Measurements from ENCODE around the gene LRG1. TPM values are rescaled to one million over a fixed set of nuclear protein-coding genes. Genes with fewer than 3 reads are reported as not detected.
"Not testable (repeated sequence)": the region's sequence is repeated elsewhere in the genome, so short reads cannot be mapped to it uniquely, and the experiment has no call there.

LRG1 gene
- polyA plus RNA-seq, 12 donors: 0.21 to 0.91 (median 0.57) TPM; not detected in 2

DNA sequence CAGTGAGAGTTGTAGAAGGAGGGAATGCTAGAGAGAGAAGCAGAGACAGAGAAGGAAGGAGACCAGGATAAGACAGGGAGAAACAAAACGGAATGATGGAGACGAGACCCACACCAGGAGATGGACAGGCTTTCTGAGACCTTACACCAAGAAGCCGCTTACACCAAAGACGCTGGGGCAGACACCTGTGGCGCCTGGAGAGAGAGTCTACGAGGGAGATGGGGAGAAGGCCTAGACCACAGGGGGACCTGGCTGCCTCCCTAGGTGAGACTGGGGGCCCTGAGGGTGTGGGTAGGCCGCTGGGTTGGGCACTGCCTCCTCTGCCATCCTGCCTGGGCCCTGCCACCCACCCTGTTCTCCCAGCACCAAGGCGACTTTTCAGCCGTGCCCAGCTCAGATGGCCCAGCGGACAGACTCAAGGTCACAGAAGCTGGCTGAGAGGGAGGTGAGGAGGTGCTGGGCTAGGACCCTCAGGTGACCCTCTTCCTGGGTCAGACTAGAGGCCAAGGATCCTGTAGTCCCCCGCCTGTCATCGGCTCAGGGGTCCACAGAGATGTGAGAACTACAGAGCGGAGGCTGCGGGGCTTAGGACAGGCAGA, 9.8 kb downstream of the LRG1 start:
- DNase-seq: no peak

- DNase-seq: no peak
Observed at GRCh38 chr19:4528843-4529242, 11.0 kb downstream of the LRG1 start.

DNA sequence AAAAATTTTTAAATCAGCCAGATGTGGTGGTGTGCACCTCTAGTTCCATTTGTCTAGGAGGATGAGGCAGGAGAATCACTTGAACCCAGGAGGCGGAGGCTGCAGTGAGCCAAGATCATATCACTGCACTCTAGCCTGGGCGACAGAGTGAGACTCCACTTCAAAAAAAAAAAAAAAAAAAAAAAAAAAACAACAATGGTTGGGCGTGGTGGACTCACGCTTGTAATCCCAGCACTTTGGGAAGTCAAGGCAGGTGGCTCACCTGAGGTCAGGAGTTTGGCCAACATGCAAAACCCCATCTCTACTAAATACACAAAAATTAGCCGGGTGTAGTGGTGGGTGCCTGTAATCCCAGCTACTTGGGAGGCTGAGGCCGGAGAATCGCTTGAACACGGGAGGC, 12.5 kb downstream of the LRG1 start:
- not testable (repeated sequence) for DNase-seq

GRCh38 chr19:4525563-4526002, 14.3 kb downstream of the LRG1 start:
- DNase-seq: no peak

GRCh38 chr19:4524808-4525562, 14.9 kb downstream of the LRG1 start:
- DNase-seq: peak; percentile 38

DNA sequence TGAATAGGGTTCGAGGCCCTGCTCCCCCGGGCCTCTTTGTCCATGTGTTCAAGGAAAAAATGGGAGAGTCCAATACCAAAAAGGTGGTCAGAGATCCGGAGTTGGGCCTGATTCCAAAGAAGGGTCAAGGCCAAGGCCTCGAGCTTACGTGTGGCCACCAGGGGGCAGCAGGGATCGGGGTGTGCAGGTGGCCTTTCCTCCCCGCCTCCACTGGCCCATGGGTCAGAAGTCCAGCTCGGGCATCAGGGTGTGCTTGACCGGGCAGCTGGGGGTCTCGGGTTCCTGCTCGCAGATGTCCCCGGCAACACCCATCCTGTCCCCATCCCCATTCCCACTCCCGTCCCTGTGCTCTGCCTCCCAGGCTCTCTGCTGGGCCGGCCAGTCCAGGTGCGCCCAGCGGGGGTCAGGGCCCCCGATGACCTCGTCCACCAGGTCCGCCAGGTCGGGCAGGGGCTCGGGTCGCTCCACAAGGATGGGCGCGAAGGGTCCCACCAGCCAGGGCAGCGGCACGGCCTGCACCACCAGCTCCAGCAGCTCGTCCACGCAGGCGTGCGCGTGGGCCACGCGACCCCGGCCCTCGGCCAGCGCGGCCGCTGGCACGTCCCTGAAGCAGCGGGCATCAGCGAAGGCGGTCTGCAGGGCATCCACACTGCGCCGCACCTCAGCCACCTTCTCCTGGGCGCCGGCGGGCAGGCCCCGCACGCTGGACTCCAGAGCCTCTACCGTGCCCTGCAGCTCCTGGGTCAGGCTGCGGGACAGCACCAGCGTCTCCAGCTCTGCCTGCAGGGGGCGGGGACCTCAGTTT, 16.3 kb downstream of the LRG1 start:
- DNase-seq: no peak

DNA sequence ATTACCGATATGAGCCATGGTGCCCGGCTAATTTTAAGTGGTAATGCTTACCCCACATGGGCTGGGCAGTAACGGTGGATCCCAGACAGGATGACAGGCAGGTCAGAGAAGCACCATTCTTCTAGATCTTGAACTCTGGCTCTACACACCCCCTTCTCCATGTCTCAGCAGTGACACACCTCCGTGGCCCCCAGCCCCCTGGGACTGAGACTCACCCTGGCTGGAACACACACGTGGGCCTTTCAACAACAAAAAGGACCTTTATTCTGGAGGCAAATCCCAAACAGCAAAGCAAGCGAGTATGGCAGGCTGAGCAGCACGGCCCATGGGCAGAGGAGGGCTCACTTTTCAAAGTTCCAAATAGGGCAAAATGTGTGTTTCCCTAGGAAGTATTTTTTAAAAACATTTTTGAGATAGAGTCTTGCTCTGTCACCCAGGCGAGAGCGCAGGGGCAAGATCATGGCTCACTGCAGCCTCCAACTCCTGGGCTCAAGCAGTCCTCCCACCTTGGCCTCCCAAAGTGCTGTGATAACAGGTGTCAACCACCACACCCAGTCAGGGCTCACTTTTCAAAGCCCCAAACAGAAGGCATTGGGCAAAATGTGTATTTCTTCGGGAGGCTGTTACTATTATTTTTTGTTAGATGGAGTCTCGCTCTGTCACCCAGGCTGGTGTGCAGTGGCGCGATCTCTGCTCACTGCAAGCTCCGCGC, 17.4 kb downstream of the LRG1 start:
- no peak for DNase-seq

GRCh38 chr19:4521888-4522242, 18.0 kb downstream of the LRG1 start:
- DNase-seq: no peak

- no peak for DNase-seq
Observed at GRCh38 chr19:4521170-4521887, 18.5 kb downstream of the LRG1 start.

- no peak for DNase-seq
Observed at GRCh38 chr19:4519521-4520277, 20.1 kb downstream of the LRG1 start.

DNA sequence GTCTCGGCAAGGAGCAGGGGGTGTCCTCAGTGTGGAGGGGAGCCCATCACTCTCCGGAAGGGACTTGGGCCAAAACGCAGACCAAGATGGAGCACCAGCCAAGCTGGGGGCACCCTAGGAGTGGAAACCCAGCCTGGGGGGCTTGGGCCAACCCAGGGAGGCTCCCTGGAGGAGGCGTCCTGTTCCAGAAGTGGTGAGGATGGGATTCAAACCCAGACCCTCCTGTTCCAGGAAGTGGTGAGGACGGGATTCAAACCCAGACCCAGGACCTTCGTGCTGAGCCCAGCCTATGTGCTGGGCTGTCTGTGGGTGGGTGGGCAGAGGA, 20.7 kb downstream of the LRG1 start:
- DNase-seq: no peak

GRCh38 chr19:4518345-4519171, 21.3 kb downstream of the LRG1 start, which contains the start of gene PLIN4:
PLIN4 (minus strand) TSS chr19:4518486; CDS start chr19:4518272, 214 bp downstream.
- DNase-seq: peak; percentile 38

DNA sequence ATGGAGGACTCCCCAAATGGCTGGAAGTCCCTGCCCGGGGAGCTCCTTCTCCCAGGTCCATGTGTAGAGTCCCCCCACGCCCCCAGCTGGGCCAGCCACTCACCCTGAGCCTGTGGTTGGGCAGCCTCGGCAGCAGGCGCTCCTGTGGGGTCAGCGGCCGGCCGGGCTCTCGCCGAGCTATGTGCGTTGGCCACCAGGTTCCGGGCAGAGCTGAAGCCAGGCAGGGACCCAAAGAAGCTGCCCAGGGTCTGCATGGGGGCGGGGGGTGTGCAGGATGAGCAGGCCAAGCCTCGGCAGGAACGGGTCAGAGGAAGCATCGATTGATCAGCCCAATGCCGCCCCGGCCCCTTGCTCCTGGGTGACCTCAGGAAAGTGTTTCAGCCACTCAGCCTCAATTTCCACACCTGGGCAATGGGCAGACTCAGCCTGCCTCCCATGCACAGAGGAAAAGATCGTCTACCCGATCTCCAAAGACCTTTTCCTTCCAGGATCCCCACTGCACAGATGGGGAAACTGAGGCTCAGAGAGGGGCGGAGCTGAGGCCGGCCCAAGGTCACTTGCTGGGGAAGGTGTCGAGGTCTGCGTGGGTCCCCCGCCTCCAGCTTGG, 22.3 kb downstream of the LRG1 start:
- DNase-seq: no peak

DNA sequence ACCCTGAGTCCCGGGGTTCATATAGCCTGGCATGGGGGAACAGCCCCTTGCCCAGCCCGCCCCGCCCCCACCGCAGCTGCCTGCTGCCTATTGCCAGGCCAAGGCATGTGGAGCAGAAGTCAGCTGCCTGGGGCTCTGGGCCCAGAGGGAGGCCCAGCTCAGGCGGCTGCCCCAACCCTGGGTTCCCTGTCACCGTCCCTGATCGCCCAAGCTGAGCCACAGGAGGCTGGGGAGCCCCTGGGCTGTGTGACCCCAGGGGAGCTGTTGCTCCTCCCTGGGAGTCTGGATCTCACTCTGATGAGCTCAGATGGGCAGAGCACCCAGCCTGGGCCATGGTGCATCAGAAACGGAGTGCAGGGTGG, 22.9 kb downstream of the LRG1 start:
- no peak for DNase-seq

GRCh38 chr19:4516199-4516938, 23.5 kb downstream of the LRG1 start:
- no peak for DNase-seq

GRCh38 chr19:4515732-4516131, 24.1 kb downstream of the LRG1 start:
- DNase-seq: no peak

GRCh38 chr19:4513248-4513647, 26.6 kb downstream of the LRG1 start:
- no peak for DNase-seq

GRCh38 chr19:4512070-4512469, 27.8 kb downstream of the LRG1 start:
- no peak for DNase-seq
